HG02938 (cell line): ENCODE measurements around the gene INCA1.

Experiments
- ATAC-seq: cut with Tn5 transposase; IDR thresholded peaks from one replicate; pipeline ENCODE4 v1.9.1; 2021; ENCODE audit warnings: mild to moderate bottlenecking, moderate library complexity; ENCODE audit not compliant: unreplicated experiment

Gene INCA1

DNA sequence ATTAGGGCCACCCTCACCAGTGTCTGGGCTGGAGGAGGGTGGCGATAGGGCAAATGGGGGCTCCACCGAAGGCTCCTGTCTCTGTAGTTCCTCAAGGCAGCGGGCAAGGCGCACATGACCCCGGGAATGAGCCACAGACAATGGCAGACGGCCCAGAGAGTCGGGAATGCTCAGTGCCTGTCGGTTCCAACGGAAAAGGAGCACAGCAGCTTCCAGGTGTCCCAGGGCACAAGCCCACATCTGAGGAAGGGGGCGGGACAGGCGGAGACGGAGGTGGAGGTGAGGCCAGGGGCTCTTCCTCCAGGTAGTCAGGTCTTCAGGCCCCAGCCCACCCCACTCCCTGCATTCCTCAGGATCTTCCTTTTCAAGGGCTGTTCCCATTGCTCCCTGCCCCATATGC lies 24.6 kb downstream of the INCA1 start:
- ATAC-seq = no peak

DNA sequence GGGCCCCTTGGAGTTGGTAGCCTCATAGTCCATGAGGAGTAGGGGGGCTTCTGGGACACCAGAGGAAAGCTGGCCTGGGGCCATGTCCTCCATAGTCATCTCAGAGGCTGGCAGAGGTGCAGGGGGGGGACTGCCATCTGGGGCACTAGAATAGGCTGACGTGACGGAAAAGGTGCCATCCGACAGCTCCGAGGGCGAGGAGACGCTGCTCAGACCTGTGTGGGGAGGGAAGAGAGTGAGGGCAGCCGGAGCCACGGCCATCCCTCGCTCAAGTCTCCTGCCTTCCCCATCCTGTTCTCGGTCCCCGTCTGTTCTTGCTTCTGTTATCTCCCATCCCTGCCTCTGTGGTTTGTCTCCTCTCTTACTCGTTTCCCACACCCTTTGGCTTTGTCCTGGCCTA lies 25.0 kb downstream of the INCA1 start:
- no peak for ATAC-seq

DNA sequence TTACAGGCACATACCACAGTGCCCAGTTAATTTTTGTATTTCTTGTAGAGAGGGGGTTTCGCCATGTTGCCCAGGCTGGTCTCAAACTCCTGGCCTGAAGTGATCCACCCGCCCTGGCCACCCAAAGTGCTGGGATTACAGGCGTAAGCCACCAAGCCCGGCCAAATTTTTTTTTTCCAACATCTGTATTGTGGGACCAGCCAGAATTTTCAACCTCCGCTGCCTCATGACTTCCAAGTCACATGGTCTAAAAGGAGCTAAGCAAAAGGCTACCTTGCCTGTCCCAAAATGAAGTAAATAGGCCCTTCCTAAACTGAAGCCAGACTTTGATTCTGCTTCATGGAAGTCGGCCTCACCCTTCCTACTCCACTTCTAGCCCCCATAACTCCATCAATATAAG lies 25.5 kb downstream of the INCA1 start:
- no peak for ATAC-seq

DNA sequence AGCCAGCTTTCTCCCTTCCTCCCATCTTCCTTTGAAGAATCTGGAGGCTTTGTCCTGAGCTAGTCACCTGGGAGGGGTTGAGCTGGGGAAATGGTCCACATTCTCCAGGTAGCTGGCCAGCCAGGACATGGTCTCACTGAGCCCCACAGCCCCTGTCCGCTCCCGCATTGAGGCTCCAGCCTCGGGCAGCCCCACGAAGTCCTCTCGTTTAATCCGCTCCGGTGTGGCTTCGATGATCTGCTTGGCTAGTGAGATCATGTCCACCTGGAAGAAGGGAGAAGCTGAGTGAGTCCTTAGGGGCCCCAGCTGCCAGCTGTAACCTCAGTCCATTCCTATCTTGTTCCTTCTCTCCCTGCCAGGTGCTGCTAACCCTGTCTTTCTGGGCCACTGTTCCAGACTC lies 27.0 kb downstream of the INCA1 start:
- ATAC-seq = no peak

DNA sequence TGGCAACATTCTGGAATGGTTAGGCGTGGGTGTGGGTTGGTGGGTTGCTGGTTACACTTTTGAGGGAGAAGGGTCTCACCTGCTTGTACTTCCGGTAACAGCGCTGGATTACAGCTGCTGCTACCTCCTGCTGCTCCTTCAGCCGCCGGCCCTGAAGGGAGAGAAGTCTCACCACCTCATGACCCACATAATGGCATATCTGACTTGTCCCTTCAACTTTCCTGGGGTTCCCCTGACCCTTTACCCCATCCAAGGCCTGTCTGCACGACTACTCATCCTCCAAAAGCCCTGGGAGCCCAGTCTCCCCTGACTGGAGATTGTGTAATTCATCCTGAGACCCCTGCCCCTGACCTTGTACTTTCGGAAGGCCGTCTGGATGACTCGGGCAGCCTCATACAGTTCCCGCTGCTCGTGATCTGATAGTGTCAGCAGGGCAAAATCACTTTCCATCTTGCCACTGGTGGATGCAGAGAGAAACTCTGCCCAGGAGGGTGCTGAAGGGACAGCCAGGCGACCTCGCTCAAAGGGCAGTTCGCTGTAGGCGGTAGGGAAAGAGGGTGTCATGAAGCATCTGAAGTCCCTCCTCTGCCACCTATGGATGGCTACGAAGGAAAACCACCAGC lies 27.7 kb downstream of the INCA1 start:
- no peak for ATAC-seq

DNA sequence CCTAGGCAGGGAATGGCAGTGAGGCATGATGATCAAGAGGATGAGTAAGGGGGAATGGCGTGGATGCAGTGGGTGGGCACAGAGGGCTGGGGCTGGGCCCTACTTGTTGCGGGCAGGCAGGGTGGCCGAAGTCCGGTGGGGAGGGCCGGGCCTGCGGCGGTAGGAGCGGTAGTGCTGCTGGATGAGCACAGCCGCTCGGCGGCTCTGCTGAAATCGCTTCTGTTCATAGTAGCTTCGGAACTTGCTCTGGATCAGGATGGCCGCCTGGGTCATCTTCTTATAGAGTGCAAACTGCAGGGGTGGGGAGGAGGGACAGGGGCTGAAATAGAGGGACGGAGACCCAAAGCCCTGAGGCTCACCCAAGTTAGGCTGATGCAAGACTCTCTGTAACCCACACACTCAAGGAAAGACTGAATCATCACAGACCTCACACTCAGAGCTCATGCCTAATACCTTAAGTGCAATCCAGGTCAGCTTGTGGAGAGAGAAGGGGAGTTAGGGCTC lies 28.2 kb downstream of the INCA1 start:
- ATAC-seq = no peak

DNA sequence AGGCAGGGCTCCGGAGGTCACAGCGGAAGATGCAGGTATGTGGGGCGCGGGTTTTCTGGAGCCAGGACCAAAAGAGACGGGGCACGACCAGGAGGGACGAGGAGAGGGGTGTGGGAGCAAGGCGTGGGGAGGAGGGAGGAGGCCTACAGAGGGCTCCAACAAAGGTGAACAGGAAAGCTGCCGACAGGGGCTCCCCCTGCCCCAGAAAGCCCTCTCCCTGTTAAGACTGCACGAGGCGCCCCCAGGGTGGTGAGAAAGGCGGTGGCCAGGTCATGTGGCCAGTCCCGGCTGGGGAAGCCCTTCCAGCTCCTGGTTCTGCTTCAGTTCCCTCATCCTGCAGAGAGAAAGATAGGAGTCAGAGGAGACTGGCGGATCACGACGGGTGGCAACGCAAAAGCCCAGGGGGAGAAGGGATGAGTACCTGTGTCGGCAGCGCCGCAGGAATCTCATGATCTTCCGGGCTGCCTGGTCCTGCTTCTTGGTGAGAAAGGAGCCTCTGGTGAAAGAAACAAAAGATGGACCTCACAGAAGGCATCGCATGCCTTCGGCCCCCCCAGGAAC lies 28.8 kb downstream of the INCA1 start:
- ATAC-seq = no peak

DNA sequence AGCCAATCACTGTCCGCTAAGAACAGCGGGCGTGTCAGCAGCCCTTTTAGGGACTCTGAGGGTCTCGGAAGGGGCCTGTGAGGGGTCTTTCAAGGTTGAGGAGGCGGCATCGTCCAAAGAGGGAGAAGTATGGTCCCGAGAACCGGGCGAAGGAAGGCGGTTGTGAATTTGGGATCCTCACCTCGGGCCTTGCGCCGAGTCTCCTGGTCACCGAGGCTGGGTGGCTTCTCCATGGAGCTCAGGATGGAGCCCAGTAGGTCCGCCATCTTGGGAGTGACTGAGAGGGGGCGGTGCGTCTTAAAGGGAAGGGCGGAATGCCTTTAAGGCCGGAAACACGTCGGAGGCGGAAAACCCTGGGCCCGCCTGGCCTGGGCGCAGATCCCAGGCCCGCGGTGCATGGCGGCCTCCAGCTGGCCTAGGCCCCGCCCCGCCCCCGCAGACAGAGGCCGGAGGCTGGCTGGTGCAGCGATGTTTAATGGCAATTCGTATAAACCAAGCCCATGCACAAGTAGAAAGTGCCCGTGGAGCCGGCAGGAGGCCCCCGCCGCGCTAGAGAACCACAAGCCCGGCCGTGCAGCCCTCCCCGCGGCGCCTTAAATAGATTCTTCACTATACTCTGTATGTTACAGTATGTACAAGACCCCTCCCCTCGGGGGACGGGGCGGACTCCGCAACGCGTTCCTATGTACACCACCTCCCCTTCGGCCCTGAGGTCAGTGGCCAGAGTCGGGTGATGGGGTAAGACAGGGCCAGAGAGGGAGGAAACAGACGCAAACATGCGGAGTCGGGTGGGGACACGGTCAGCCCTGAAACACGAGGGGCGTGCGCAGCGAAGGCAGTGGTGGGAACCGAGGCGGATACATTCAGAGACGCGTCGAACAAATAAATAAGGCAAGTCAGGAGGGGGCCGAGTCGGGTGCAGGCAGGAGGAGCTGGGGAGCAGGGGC lies 29.5 kb downstream of the INCA1 start, which contains the start of gene SPAG7:
TSS of gene SPAG7 (minus strand) at position 279 of the 947 bp plus-strand sequence. CDS start at position 266, 13 bp downstream.
- peak; percentile 40 for ATAC-seq

DNA sequence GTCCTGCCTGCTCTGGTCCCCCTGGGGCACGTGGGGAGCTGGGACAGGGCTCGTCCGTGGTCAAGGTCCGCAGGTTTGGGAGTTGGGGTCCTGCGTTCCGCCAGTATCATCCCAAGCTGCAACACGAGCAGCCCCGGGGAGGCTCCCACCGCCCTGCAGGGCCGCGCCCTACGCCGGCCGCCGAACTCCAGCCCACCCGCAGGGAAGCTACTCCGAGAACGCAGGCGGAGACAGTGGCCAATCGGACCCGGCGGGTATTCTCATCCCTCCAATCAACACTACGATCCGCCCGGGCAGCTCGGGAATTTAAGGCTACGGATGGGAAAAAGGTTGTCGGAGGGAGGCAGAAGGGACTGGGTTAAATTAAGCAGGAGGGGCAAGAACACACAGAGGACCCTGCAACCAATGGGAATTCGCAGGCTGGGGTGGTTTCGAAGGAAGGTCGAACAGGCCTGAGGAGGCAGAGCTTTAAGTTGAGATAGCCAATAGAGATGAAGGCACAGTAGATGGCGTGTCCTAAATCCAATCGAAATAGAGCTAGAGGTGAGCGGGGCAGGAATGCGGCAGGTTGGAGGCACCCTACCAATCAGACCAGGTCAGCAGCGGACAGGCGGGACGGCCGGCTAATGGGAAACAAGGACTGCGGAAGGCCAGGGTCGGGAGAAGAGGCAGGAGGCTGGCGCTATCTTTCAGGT lies 30.3 kb downstream of the INCA1 start:
- ATAC-seq = peak; percentile 79

DNA sequence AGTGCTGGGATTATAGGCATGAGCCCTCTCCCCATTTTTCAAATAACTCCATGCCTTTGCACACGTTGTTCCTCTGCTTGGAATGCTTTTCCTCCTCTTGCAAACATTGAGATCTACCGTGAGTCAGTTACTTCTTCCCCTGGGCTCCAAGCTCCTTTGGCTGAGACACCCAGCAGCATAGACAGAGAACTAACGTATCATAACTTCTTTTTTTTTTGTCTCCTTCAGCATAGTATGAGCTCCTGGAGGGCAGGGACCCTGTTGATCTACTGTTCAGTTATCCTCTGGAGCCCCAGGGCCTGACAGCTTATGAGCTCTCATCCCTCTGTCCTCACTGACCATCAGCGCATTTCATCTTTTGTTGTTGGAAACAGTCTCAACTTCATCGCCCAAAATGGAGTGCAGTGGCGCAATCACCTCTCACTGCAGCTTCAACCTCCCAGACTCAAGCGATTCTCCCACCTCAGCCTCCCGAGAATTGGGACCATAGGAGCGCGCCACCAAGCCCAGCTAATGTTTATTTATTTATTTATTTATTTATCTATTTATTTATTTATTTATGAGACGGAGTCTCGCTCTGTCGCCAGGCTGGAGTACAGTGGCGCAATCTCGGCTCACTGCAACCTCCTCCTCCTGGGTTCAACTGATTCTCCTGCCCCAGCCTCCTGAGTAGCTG lies 31.9 kb downstream of the INCA1 start:
- no peak for ATAC-seq

DNA sequence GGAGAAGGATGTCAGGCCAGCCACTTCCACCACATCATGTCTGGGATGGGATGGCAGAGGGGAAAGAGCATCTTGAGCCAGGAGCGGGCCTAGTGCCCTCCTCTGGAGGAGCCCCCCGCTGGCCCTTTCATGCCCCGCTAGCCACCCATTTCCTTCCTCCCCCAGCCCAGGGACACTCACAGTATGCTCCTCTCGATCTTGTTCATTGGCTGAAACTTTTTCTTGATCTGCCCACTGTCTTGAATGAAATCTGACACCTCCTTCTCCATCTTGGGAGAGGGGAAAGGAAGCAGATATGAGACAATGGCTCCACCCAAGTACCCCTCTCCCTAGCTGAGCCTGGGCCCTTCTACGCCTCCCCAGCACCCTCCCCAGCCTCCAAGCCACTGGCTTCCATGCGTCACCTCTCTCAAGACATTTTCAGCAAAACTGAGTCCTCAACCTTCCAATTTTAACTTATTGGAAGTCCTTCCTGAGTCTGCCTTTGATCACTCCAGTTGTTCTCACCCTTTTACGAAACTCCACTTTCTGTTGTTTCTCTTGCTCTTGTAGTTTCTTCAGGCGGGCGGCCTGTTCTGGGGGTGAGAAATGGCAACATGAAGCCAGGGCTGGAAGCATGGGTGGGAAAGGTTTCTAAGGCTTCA lies 36.9 kb downstream of the INCA1 start:
- ATAC-seq = no peak

DNA sequence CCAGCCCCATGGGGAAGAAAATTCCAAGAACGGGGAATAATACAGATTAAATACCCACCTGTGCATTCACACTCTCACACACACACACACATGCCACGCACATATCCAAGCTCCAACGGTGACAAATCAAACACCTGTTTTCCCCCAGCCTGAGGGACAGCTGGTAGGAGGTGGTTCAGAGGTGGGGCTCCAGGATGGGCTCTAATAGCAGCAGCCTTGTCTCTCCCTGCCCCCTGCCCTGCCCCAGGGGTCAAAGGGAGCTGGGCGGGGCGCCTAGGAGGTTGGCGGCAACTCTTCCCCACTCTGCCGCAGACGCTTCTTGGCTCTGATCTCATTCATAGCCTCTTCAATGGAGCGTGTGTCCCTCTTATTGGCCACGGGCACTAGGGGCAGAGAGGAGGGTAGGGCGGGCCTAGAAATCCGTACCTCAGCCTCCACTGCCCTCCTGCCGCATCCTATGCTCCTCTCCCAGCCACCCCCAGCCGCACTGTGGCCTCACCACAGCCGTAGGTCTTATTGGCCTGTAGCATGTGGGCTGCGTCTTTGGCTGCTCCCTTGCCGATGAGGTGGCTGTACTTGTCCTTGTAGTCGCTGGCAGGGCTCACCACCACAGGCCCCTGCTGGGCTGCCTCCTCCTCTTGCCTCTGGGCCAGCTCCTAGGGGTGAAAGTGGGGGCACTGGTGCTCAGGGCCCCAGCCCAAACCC lies 37.9 kb downstream of the INCA1 start:
- ATAC-seq = no peak

DNA sequence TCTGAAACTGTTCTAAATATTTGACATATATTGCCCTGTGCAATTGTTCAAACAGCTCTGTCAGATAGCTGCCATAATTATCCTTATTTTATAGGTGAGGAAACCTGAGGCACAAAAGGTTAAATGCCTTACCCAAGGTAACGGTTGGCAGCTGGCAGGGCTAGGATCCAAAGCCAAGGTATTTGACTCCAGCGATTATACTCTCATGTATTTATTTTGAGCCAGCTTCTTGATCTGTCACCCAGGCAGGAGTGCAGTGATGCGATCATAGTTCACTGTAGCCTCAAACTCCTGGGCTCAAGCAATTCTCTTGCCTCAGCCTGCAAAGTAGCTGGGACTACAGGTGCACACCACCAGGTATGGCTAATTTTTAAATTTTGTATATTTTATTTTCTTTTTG lies 39.2 kb downstream of the INCA1 start:
- ATAC-seq = no peak

DNA sequence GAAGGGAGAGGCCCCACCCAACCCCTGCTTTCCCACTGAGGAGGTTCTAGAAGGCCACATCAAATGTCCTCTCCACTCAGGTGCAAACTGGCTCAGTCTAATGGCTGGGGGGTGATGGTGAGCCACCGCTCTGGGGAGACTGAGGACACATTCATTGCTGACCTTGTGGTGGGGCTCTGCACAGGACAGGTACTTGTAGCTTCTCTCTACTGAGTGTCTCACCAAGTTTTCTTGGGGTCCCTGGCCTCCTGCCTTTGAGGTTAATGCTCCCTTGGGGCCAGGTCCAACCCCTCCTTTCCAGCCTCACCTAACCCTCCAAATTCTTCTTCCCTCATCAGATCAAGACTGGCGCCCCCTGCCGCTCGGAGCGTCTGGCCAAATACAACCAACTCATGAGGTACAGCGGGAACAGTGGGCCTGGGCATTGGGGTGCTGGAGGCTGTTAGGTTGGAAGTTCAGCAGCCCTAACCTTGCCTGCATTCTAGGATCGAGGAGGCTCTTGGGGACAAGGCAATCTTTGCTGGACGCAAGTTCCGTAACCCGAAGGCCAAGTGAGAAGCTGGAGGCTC lies 40.7 kb downstream of the INCA1 start:
- ATAC-seq = no peak

DNA sequence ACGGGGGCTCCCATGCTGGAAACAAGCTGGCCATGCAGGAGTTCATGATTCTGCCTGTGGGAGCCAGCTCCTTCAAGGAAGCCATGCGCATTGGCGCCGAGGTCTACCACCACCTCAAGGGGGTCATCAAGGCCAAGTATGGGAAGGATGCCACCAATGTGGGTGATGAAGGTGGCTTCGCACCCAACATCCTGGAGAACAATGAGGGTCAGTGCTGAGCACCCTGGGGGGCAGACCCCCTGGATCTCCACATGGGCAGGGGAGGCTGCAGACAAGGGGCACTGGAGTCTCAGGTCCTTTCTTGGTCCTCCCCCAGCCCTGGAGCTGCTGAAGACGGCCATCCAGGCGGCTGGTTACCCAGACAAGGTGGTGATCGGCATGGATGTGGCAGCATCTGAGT lies 42.2 kb downstream of the INCA1 start:
- no peak for ATAC-seq

DNA sequence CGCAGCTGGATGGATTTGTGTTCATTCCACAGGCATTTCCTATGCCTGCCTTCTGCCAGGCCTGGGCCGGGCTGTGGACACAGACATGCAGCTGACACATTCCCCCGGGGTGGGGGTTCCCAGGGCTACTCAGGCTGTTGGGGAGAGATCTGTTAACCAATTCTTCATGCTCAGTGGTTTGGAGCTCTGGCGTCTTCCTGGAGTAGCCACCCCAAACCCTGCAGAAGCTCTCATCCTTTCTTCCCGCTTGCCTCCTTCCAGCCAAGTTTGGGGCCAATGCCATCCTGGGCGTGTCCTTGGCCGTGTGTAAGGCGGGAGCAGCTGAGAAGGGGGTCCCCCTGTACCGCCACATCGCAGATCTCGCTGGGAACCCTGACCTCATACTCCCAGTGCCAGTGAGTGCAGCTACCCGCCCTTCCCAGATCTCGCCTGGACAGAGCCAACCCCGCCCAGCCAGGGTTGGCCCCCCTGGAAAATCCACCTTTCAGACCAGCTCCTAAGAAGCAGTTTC lies 43.8 kb downstream of the INCA1 start:
- no peak for ATAC-seq

DNA sequence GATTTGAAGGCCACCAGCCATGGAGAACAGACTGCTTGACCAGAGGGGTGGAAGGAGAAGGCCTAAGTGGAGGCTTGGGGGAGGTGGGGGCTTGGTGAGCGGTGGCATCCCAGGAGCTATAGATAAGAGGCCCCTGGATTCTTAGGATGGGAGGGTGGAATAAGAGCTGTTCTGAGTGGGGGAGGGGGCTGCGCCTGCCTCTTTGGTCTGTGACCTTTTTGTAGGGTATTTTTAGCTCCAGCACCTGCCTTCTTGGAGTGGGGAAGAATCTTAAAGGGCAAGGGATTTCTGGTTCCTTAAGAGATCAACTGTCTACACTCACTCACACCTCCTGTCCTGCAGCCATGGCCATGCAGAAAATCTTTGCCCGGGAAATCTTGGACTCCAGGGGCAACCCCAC lies 45.8 kb downstream of the INCA1 start:
- ATAC-seq = no peak

DNA sequence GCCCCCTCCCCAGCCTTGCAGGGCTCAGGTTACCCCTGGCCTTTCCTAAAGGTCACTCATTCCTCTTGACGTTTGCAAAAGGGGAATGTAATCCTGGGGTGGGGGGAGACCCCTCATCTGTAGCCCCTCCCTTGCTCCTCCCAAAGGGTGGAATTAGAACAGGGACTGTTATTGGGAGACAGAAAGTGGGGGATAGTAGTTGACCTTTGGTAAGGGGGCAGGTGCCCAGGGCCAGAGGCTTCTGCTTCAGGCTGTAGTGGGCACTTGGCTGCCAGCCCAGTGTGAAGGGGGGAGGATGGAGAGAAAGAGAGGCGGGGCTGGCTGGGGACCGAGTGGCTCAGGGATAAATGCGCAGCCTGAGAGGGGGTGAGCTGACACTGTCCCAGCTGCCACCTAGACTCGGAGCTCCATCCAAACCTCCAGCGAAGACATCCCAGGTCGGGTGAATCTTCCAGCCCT lies 46.5 kb downstream of the INCA1 start, which contains the start of gene ENO3:
TSS of gene ENO3 (plus strand) at position 374 of the 459 bp plus-strand sequence. CDS start 711 bp downstream, outside the sequence.
- ATAC-seq = no peak
